SH-SY5Y (cell line): Measurements from ENCODE around the gene RAG2.

Experiments
- GATA2 ChIP-seq: IDR thresholded peaks from 2 replicates; pipeline ENCODE4 v1.6.1; 2011; ENCODE audit warnings: mild to moderate bottlenecking, low read depth, low read length
- GATA3 ChIP-seq: IDR thresholded peaks from 2 replicates; pipeline ENCODE4 v1.6.1; 2011; ENCODE audit warnings: low read depth, mild to moderate bottlenecking, low read length, moderate library complexity

DNA sequence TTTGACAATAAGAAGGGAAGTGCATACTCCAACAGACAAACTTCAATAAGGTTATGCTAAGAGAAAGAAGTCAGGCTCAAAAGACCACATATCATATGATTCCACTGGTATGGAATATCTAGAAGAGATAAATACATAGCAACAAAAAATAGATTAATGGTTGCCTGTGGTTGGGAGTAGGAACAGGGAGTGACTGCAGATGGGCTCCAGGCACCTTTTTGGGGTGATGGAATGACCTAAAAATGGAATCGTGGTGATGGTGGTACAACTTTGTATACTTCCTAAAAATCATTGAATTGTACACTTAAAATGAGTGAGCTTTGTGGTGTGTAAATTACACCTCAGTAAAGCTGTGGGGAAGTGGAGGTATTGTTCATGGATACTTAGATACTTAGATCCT lies 29.0 kb upstream of the RAG2 start:
- TF ChIP-seq GATA2 = no peak
- TF ChIP-seq GATA3 = no peak
